Effector memory CD8-positive, alpha-beta T cell (primary cell): ENCODE results near the gene CXXC1.

Experiments used
- ATAC-seq: fragments of 150-1000 bp; cut with Tn5 transposase; replicated peaks from 2 replicates; pipeline ENCODE4 v1.10.0; 2021; ENCODE audit warnings: mild to moderate bottlenecking, moderate library complexity
- DNase-seq, 3 experiments: peaks; one replicate each; pipeline ENCODE4 v3.0.0; 2021
- H3K27ac Mint-ChIP-seq, 2 donors: one replicate each; pipeline ENCODE4 v1.8.0; 2022; ENCODE audit warnings: mild to moderate bottlenecking in 2 of 2, mixed read lengths in 2 of 2, moderate library complexity in 2 of 2
- H3K27me3 Mint-ChIP-seq, 2 donors: one replicate each; pipeline ENCODE4 v1.8.0; 2022; ENCODE audit warnings: mixed read lengths in 2 of 2
- H3K36me3 Mint-ChIP-seq: one replicate; pipeline ENCODE4 v1.8.0; 2022; ENCODE audit warnings: mild to moderate bottlenecking, moderate library complexity, mixed read lengths; ENCODE audit not compliant: insufficient read depth
- H3K4me1 Mint-ChIP-seq, 2 donors: one replicate each; pipeline ENCODE4 v1.8.0; 2022; ENCODE audit warnings: low read depth in 2 of 2, mixed read lengths in 2 of 2
- H3K4me3 Mint-ChIP-seq, 2 donors: one replicate each; pipeline ENCODE4 v1.8.0; 2022; ENCODE audit warnings: mild to moderate bottlenecking in 2 of 2, mixed read lengths in 2 of 2, moderate library complexity in 2 of 2
- H3K9me3 Mint-ChIP-seq, 2 donors: one replicate each; pipeline ENCODE4 v1.8.0; 2022; ENCODE audit warnings: mixed read lengths in 2 of 2

Gene CXXC1

GRCh38 chr18:50286391-50287027, 983 bp downstream of the CXXC1 start:
- Mint-ChIP-seq H3K9me3 (no peaks in the 10 kb centered on the region), H3K27me3 (no peaks in the 10 kb centered on the region), H3K4me3 (peak overlapping the region; percentile 85 to 95), H3K36me3 (peaks cover 46% of the 10 kb centered on the region), H3K4me1 (peaks cover 29% of the 10 kb centered on the region in 2 donors), H3K27ac (peak overlapping the region; percentile 74 to 94)
- no peak for ATAC-seq
- no peak for DNase-seq

- Mint-ChIP-seq H3K27me3 (no peaks in the 10 kb centered on the region), H3K36me3 (peaks cover 53% of the 10 kb centered on the region), H3K4me3 (peak overlapping the region; percentile 85 to 95), H3K4me1 (peaks cover 36% of the 10 kb centered on the region in 2 donors), H3K27ac (peak overlapping the region in 1 of 2 donors; percentile 94), H3K9me3 (no peaks in the 10 kb centered on the region)
- no peak for ATAC-seq
- no peak for DNase-seq
These were observed 1.7 kb downstream of the CXXC1 start for GRCh38 chr18:50285631-50286321.

- H3K4me3 Mint-ChIP-seq: peak overlapping the region in 1 of 2 donors; percentile 26
- peaks cover 53% of the 10 kb centered on the region for H3K36me3 Mint-ChIP-seq
- ATAC-seq: no peak
- no peaks in the 10 kb centered on the region for H3K9me3 Mint-ChIP-seq
- no peak for DNase-seq
- H3K27ac Mint-ChIP-seq: no peak overlapping the region
- H3K4me1 Mint-ChIP-seq: peaks cover 43% of the 10 kb centered on the region in 2 donors
- no peaks in the 10 kb centered on the region for H3K27me3 Mint-ChIP-seq
These were observed 2.4 kb downstream of the CXXC1 start for GRCh38 chr18:50285071-50285470.

- Mint-ChIP-seq H3K36me3 (peaks cover 53% of the 10 kb centered on the region), H3K4me1 (peaks cover 47 to 48% of the 10 kb centered on the region in 2 donors), H3K27me3 (no peaks in the 10 kb centered on the region), H3K9me3 (no peaks in the 10 kb centered on the region), H3K4me3 (peak overlapping the region in 1 of 2 donors; percentile 30), H3K27ac (peak overlapping the region in 1 of 2 donors; percentile 11)
- DNase-seq: no peak
- no peak for ATAC-seq
These were observed 3.1 kb downstream of the CXXC1 start for GRCh38 chr18:50284255-50284885.

GRCh38 chr18:50283469-50284209, 3.9 kb downstream of the CXXC1 start:
- Mint-ChIP-seq H3K4me3 (peak overlapping the region; percentile 14 to 30), H3K36me3 (peaks cover 53% of the 10 kb centered on the region), H3K27ac (peak overlapping the region in 1 of 2 donors; percentile 11), H3K9me3 (no peaks in the 10 kb centered on the region), H3K4me1 (peaks cover 52 to 55% of the 10 kb centered on the region in 2 donors), H3K27me3 (no peaks in the 10 kb centered on the region)
- no peak for ATAC-seq
- no peak for DNase-seq

- DNase-seq (no peak), ATAC-seq (no peak)
- Mint-ChIP-seq H3K27me3 (no peaks in the 10 kb centered on the region), H3K9me3 (no peaks in the 10 kb centered on the region), H3K4me1 (peaks cover 52 to 56% of the 10 kb centered on the region in 2 donors), H3K27ac (peak overlapping the region in 1 of 2 donors; percentile 96), H3K36me3 (peaks cover 50% of the 10 kb centered on the region), H3K4me3 (peak overlapping the region; percentile 30 to 92)
These were observed 4.8 kb downstream of the CXXC1 start for GRCh38 chr18:50282521-50283335.

- DNase-seq: no peak
- Mint-ChIP-seq H3K27ac (peak overlapping the region; percentile 96 to 97), H3K9me3 (no peaks in the 10 kb centered on the region), H3K4me3 (peak overlapping the region; percentile 92 to 98), H3K36me3 (peaks cover 47% of the 10 kb centered on the region), H3K4me1 (peaks cover 47 to 50% of the 10 kb centered on the region in 2 donors), H3K27me3 (no peaks in the 10 kb centered on the region)
- no peak for ATAC-seq
These were observed 5.4 kb downstream of the CXXC1 start for GRCh38 chr18:50281972-50282520.

- Mint-ChIP-seq H3K9me3 (no peaks in the 10 kb centered on the region), H3K36me3 (peaks cover 52% of the 10 kb centered on the region), H3K27ac (peak within 1 kb of the TSS; percentile 96 to 97), H3K4me1 (peaks cover 43 to 44% of the 10 kb centered on the region in 2 donors), H3K27me3 (no peaks in the 10 kb centered on the region), H3K4me3 (peak within 1 kb of the TSS; percentile 92 to 98)
- DNase-seq: peak; percentile 94
- peak; percentile 90 for ATAC-seq
These were observed 6.1 kb downstream of the CXXC1 start, which contains the start of gene MBD1 for GRCh38 chr18:50281295-50281971. TSS of gene MBD1 (minus strand) at chr18:50281523. CDS start at chr18:50279992, 1,531 bp downstream.

- H3K4me3 Mint-ChIP-seq: peak overlapping the region; percentile 92 to 98
- no peaks in the 10 kb centered on the region for H3K27me3 Mint-ChIP-seq
- H3K9me3 Mint-ChIP-seq: no peaks in the 10 kb centered on the region
- no peak for DNase-seq
- H3K27ac Mint-ChIP-seq: peak overlapping the region; percentile 96 to 97
- no peak for ATAC-seq
- H3K36me3 Mint-ChIP-seq: peaks cover 54% of the 10 kb centered on the region
- peaks cover 39 to 43% of the 10 kb centered on the region in 2 donors for H3K4me1 Mint-ChIP-seq
These were observed 6.7 kb downstream of the CXXC1 start for GRCh38 chr18:50280707-50281294.

GRCh38 chr18:50279752-50280151, 7.7 kb downstream of the CXXC1 start:
- Mint-ChIP-seq H3K4me1 (peaks cover 36 to 38% of the 10 kb centered on the region in 2 donors), H3K36me3 (peaks cover 55% of the 10 kb centered on the region), H3K4me3 (peak overlapping the region; percentile 92 to 98), H3K27me3 (no peaks in the 10 kb centered on the region), H3K9me3 (no peaks in the 10 kb centered on the region), H3K27ac (peak overlapping the region; percentile 96 to 97)
- no peak for ATAC-seq
- DNase-seq: no peak

GRCh38 chr18:50277942-50278341, 9.6 kb downstream of the CXXC1 start:
- H3K27ac Mint-ChIP-seq: no peak overlapping the region
- ATAC-seq: no peak

More at GRCh38 chr18:50277942-50278341, 9.6 kb downstream of the CXXC1 start:
- Mint-ChIP-seq H3K36me3 (peaks cover 53% of the 10 kb centered on the region), H3K4me1 (peaks cover 30 to 34% of the 10 kb centered on the region in 2 donors), H3K4me3 (no peak overlapping the region), H3K9me3 (no peaks in the 10 kb centered on the region), H3K27me3 (no peaks in the 10 kb centered on the region)
- DNase-seq: no peak
